IMR-90 (cell line): Measurements from ENCODE around the gene CDHR2. TPM values are rescaled to one million over a fixed set of nuclear protein-coding genes. Genes with fewer than 3 reads are reported as not detected.

Source experiments
- ATAC-seq: fragments of 200-7000 bp; cut with Tn5 transposase; 2 replicates; pipeline ENCODE4 v1.9.1; 2020; ENCODE audit warnings: low read depth, mild to moderate bottlenecking, moderate library complexity
- BruUV-seq: library from RNA; stranded (reverse); fragments of 400-500 nt; replicated peaks from 2 replicates; lab custom pipeline; 2021; lab: Mats Ljungman, UMichigan
- CTCF ChIA-PET: fragments of 300-600 bp; formaldehyde crosslinking; extraction: SDS; loops from one replicate; lab custom pipeline; 2021; ENCODE audit warnings: antibody characterized with exemption; lab: Yijun Ruan, JAX
- POLR2A ChIA-PET: fragments of 300-600 bp; sonication (Branson Sonifier 250); formaldehyde crosslinking; loops from one replicate; lab custom pipeline; 2022; ENCODE audit warnings: antibody characterized with exemption; ENCODE audit not compliant: unreplicated experiment; lab: Charles Lee
- DNase-seq: peaks from one replicate; pipeline ENCODE4 v3.0.0; 2013
- H2AFZ ChIP-seq: replicated peaks from 2 replicates; pipeline ENCODE3; 2013; ENCODE audit warnings: low read length, mild to moderate bottlenecking; ENCODE audit not compliant: poor library complexity
- H2AK5ac ChIP-seq: 2 replicates; pipeline ENCODE4 v1.6.1; 2013; ENCODE audit warnings: low read depth, low read length, inconsistent platforms
- H2AK9ac ChIP-seq: replicated peaks from 2 replicates; pipeline ENCODE3; 2013; ENCODE audit warnings: mild to moderate bottlenecking, low read depth, low read length, moderate library complexity; ENCODE audit not compliant: poor library complexity
- H2BK120ac ChIP-seq: 2 replicates; pipeline ENCODE4 v1.6.1; 2013; ENCODE audit warnings: low read depth, low read length, inconsistent platforms
- H2BK15ac ChIP-seq: 3 replicates; pipeline ENCODE4 v1.6.1; 2013; ENCODE audit warnings: low read depth, low read length, inconsistent platforms
- H2BK20ac ChIP-seq: 2 replicates; pipeline ENCODE4 v1.6.1; 2013; ENCODE audit warnings: low read depth, mild to moderate bottlenecking, inconsistent platforms, low read length, moderate library complexity
- H2BK5ac ChIP-seq: 2 replicates; pipeline ENCODE4 v1.6.1; 2013; ENCODE audit warnings: mild to moderate bottlenecking, low read depth, low read length, inconsistent platforms; ENCODE audit not compliant: poor library complexity, severe bottlenecking
- H3K14ac ChIP-seq: replicated peaks from 2 replicates; pipeline ENCODE4 v1.6.1; 2013; ENCODE audit warnings: low read depth, low read length, inconsistent platforms
- H3K18ac ChIP-seq: 2 replicates; pipeline ENCODE4 v1.6.1; 2013; ENCODE audit warnings: low read depth, low read length, control low read depth
- H3K23ac ChIP-seq: 2 replicates; pipeline ENCODE4 v1.6.1; 2013; ENCODE audit warnings: low read depth, low read length, inconsistent platforms
- H3K27ac ChIP-seq: 2 replicates; pipeline ENCODE4 v1.5.1; 2013; ENCODE audit warnings: mild to moderate bottlenecking, control low read depth, low read length; ENCODE audit not compliant: insufficient read depth
- H3K27me3 ChIP-seq: 2 replicates; pipeline ENCODE4 v1.6.1; 2013; ENCODE audit warnings: low read length; ENCODE audit not compliant: control insufficient read depth, insufficient read depth
- H3K36me3 ChIP-seq: 2 replicates; pipeline ENCODE4 v1.6.1; 2013; ENCODE audit warnings: low read length, mixed read lengths; ENCODE audit not compliant: control insufficient read depth, insufficient read depth
- H3K4ac ChIP-seq: 2 replicates; pipeline ENCODE4 v1.6.1; 2013; ENCODE audit warnings: low read depth, low read length, inconsistent platforms
- H3K4me1 ChIP-seq: 2 replicates; pipeline ENCODE4 v1.6.1; 2013; ENCODE audit warnings: low read length, mixed read lengths; ENCODE audit not compliant: control insufficient read depth, insufficient read depth
- H3K4me2 ChIP-seq: 2 replicates; pipeline ENCODE4 v1.6.1; 2013; ENCODE audit warnings: low read depth, mild to moderate bottlenecking, control low read depth, low read length, moderate library complexity
- H3K4me3 ChIP-seq: 2 replicates; pipeline ENCODE4 v1.5.1; 2013; ENCODE audit warnings: low read depth, mild to moderate bottlenecking, control low read depth, low read length, moderate library complexity; ENCODE audit not compliant: insufficient read depth
- H3K56ac ChIP-seq: 2 replicates; pipeline ENCODE4 v1.6.1; 2013; ENCODE audit warnings: low read length, inconsistent platforms; ENCODE audit not compliant: insufficient read depth; ENCODE audit errors: extremely low read depth
- H3K79me1 ChIP-seq, 2 experiments: 2 replicates each; pipeline ENCODE4 v1.6.1; 2013; ENCODE audit warnings: low read length in 2 of 2, inconsistent platforms in 1 of 2, low read depth in 1 of 2
- H3K9ac ChIP-seq: 2 replicates; pipeline ENCODE4 v1.6.1; 2013; ENCODE audit warnings: low read depth, low read length, control low read depth
- H3K9me1 ChIP-seq: 2 replicates; pipeline ENCODE4 v1.6.1; 2013; ENCODE audit warnings: low read length, inconsistent platforms; ENCODE audit not compliant: insufficient read depth
- H3K9me3 ChIP-seq: 2 replicates; pipeline ENCODE4 v1.6.1; 2013; ENCODE audit warnings: low read length; ENCODE audit not compliant: control insufficient read depth, insufficient read depth
- H4K20me1 ChIP-seq: 2 replicates; pipeline ENCODE4 v1.6.1; 2013; ENCODE audit warnings: low read length, inconsistent platforms; ENCODE audit not compliant: insufficient read depth
- H4K5ac ChIP-seq: 2 replicates; pipeline ENCODE4 v1.6.1; 2013; ENCODE audit warnings: mild to moderate bottlenecking, low read depth, low read length, control low read depth
- H4K8ac ChIP-seq, 2 experiments: 2 replicates each; pipeline ENCODE4 v1.6.1; 2013; ENCODE audit warnings: low read depth in 2 of 2, low read length in 2 of 2, control low read depth in 1 of 2, inconsistent platforms in 1 of 2
- H4K91ac ChIP-seq: 2 replicates; pipeline ENCODE4 v1.6.1; 2013; ENCODE audit warnings: low read depth, low read length, inconsistent platforms; ENCODE audit not compliant: insufficient read depth
- CEBPB ChIP-seq: IDR thresholded peaks from 2 replicates; pipeline ENCODE4 v1.6.1; 2012; ENCODE audit warnings: low read depth, low read length, improper control_type of control experiment
- CHD1 ChIP-seq: IDR thresholded peaks from 2 replicates; pipeline ENCODE4 v1.6.1; 2012; ENCODE audit warnings: low read depth, low read length, improper control_type of control experiment
- FOS ChIP-seq: fragments of 150-350 bp; IDR thresholded peaks from 2 replicates; pipeline ENCODE4 v1.6.1; 2016; ENCODE audit warnings: low read depth, low read length
- MAZ ChIP-seq: IDR thresholded peaks from 2 replicates; pipeline ENCODE4 v1.6.1; 2012; ENCODE audit warnings: low read depth, mild to moderate bottlenecking, low read length, improper control_type of control experiment, moderate library complexity, borderline replicate concordance
- MXI1 ChIP-seq: IDR thresholded peaks from 2 replicates; pipeline ENCODE4 v1.6.1; 2012; ENCODE audit warnings: low read depth, mild to moderate bottlenecking, low read length, moderate library complexity, borderline replicate concordance
- NFE2L2 ChIP-seq: fragments of 150-350 bp; IDR thresholded peaks from 2 replicates; pipeline ENCODE4 v1.6.1; 2016; ENCODE audit warnings: low read depth, mild to moderate bottlenecking, low read length
- POLR2A ChIP-seq: IDR thresholded peaks from 2 replicates; pipeline ENCODE4 v1.6.1; 2012; ENCODE audit warnings: mild to moderate bottlenecking, low read depth, low read length
- RAD21 ChIP-seq: IDR thresholded peaks from 2 replicates; pipeline ENCODE4 v1.6.1; 2012; ENCODE audit warnings: low read length, improper control_type of control experiment
- RCOR1 ChIP-seq: IDR thresholded peaks from 2 replicates; pipeline ENCODE4 v1.6.1; 2012; ENCODE audit warnings: mild to moderate bottlenecking, low read length, improper control_type of control experiment; ENCODE audit not compliant: insufficient replicate concordance
- RFX5 ChIP-seq: IDR thresholded peaks from 2 replicates; pipeline ENCODE4 v1.8.0; 2012; ENCODE audit warnings: low read depth, mild to moderate bottlenecking, low read length, moderate library complexity
- SMC3 ChIP-seq: fragments of 150-350 bp; IDR thresholded peaks from 2 replicates; pipeline ENCODE4 v1.6.1; 2016; ENCODE audit warnings: low read depth, mild to moderate bottlenecking, antibody characterized with exemption, low read length, moderate library complexity
- WGBS, 2 experiments: methylation state at CpG; one replicate each; pipeline versions ENCODE4 v1.1.5 to v1.1.7; 2013; ENCODE audit warnings: missing lambda C conversion rate in 2 of 2; ENCODE audit not compliant: insufficient read length in 1 of 2; ENCODE audit errors: extremely low coverage in 2 of 2; 5-methylcytosine and 5-hydroxymethylcytosine counted together
- dilution Hi-C: fragments of 300-500 bp; cut with HindIII; formaldehyde crosslinking; loops from one replicate; pipeline ENCODE4 v1.14.3; 2018; ENCODE audit warnings: low sequenced_read_pairs; ENCODE audit not compliant: unreplicated experiment
- in situ Hi-C: fragments of 300-500 bp; cut with MboI; formaldehyde crosslinking; loops from 3 replicates; pipeline ENCODE4 v1.14.3; 2019; ENCODE audit warnings: low sequenced_read_pairs, inconsistent platforms, mixed read lengths
- intact Hi-C: fragments of 100-400 bp; cut with micrococcal nuclease; formaldehyde crosslinking; loops from 2 replicates; pipeline ENCODE4 v1.10.0; 2022
- polyA plus RNA-seq, 3 experiments: library from polyadenylated mRNA; depleted of rRNA; stranded (reverse); fragments of >200 nt; gene quantifications; 2 replicates each; pipeline ENCODE4 v1.2.3, GENCODE V29; 2012; ENCODE audit warnings: low replicate concordance in 1 of 3
- total RNA-seq: library from RNA; depleted of rRNA; stranded (reverse); fragments of >200 nt; gene quantifications from 2 replicates; pipeline ENCODE4 v1.2.3, GENCODE V29; 2012
- TF ChIP-seq, protein P1 (sequence below): fragments of 150-350 bp; IDR thresholded peaks from 2 replicates; pipeline ENCODE4 v1.6.1; 2016; ENCODE audit warnings: low read depth, mild to moderate bottlenecking, low read length, moderate library complexity, borderline replicate concordance
- TF ChIP-seq, protein P2 (sequence below): fragments of 150-350 bp; IDR thresholded peaks from 2 replicates; pipeline ENCODE4 v1.6.1; 2017; ENCODE audit warnings: mild to moderate bottlenecking, antibody characterized with exemption, low read length, low read depth
- TF ChIP-seq, protein P3 (sequence below): conservative IDR thresholded peaks from 2 replicates; pipeline ENCODE4 v1.5.1; 2012; ENCODE audit warnings: mild to moderate bottlenecking, low read depth, low read length, improper control_type of control experiment

The CDHR2 gene
- total and polyA plus RNA-seq, 2 of the 4 experiments (the other 2 are of a cell fraction) = not detected

DNA sequence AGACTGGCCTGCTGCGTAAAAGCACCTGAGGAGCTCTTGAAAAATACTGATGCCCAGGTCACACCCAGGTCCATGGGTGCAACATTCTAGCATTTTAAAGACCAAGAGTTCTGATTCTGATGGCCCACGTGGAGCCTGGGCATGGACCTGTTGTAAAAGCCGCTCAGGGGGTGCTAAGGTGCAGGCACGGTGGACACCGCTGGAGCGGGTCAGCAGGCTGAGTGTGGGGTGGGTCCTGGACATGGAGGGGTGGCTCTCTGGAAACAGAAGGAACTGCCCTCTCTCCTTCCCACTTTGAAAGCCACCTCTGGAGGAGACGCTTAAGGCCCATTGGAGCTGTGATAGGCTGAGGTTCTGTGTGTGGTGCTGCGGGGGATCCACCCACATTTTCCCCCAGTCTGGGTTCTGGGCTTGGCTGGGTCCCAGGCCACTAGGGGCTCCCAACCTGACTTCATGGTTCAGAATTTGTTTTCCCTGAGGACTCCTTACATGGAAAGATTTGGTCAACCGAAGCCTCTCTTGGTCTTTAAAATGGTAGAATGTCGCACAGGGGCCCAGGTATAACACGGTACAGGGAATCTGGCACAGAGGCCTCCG lies 44.2 kb downstream of the CDHR2 start:
- intact Hi-C loops (no loop called here), dilution Hi-C loops (no loop called here), in situ Hi-C loops (no loop called here)
- H3K36me3 ChIP-seq = no peaks in the 10 kb centered on the region; the same call in 1 of the 2 replicates
- no peak overlapping the region for H3K56ac ChIP-seq
- no peaks in the 10 kb centered on the region for H3K9me3 ChIP-seq
- H3K27me3 ChIP-seq = no peaks in the 10 kb centered on the region
- peaks cover 2% of the 10 kb centered on the region for H3K9me1 ChIP-seq
- H3K27ac ChIP-seq = no peak overlapping the region
- no peak overlapping the region for H3K9ac ChIP-seq
- H2BK15ac ChIP-seq = no peak overlapping the region
- no peak overlapping the region for H2BK5ac ChIP-seq
- H4K8ac ChIP-seq = no peak overlapping the region
- H2BK120ac ChIP-seq = no peak overlapping the region
- BruUV-seq = no TSS peak
- no peak overlapping the region for H3K23ac ChIP-seq
- H4K91ac ChIP-seq = no peak overlapping the region
- H2AK5ac ChIP-seq = no peak overlapping the region
- no peak overlapping the region for H2BK20ac ChIP-seq
- no peak overlapping the region for H3K4me2 ChIP-seq
- ChIA-PET CTCF (no interaction called here), POLR2A (no interaction called here)
- no peak overlapping the region for H3K4ac ChIP-seq
- no peak for ATAC-seq
- TF ChIP-seq CHD1 = no peak
- no peak for TF ChIP-seq FOS
- TF ChIP-seq RCOR1 = no peak
- TF ChIP-seq, protein P1, sequence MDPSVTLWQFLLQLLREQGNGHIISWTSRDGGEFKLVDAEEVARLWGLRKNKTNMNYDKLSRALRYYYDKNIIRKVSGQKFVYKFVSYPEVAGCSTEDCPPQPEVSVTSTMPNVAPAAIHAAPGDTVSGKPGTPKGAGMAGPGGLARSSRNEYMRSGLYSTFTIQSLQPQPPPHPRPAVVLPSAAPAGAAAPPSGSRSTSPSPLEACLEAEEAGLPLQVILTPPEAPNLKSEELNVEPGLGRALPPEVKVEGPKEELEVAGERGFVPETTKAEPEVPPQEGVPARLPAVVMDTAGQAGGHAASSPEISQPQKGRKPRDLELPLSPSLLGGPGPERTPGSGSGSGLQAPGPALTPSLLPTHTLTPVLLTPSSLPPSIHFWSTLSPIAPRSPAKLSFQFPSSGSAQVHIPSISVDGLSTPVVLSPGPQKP = no peak
- TF ChIP-seq MAZ = no peak
- TF ChIP-seq, protein P2, sequence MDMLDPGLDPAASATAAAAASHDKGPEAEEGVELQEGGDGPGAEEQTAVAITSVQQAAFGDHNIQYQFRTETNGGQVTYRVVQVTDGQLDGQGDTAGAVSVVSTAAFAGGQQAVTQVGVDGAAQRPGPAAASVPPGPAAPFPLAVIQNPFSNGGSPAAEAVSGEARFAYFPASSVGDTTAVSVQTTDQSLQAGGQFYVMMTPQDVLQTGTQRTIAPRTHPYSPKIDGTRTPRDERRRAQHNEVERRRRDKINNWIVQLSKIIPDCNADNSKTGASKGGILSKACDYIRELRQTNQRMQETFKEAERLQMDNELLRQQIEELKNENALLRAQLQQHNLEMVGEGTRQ = no peak
- no peak for TF ChIP-seq POLR2A
- no peak for TF ChIP-seq RAD21
- TF ChIP-seq RFX5 = no peak
- TF ChIP-seq MXI1 = no peak
- TF ChIP-seq, protein P3, sequence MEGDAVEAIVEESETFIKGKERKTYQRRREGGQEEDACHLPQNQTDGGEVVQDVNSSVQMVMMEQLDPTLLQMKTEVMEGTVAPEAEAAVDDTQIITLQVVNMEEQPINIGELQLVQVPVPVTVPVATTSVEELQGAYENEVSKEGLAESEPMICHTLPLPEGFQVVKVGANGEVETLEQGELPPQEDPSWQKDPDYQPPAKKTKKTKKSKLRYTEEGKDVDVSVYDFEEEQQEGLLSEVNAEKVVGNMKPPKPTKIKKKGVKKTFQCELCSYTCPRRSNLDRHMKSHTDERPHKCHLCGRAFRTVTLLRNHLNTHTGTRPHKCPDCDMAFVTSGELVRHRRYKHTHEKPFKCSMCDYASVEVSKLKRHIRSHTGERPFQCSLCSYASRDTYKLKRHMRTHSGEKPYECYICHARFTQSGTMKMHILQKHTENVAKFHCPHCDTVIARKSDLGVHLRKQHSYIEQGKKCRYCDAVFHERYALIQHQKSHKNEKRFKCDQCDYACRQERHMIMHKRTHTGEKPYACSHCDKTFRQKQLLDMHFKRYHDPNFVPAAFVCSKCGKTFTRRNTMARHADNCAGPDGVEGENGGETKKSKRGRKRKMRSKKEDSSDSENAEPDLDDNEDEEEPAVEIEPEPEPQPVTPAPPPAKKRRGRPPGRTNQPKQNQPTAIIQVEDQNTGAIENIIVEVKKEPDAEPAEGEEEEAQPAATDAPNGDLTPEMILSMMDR = no peak
- no peak for TF ChIP-seq NFE2L2
- no peak for TF ChIP-seq SMC3
- TF ChIP-seq CEBPB = no peak
- H3K4me1 ChIP-seq = no peaks in the 10 kb centered on the region
- no peak overlapping the region for H4K5ac ChIP-seq
- H2AK9ac ChIP-seq = no peak overlapping the region
- H3K4me3 ChIP-seq = no peak overlapping the region
- no peak for DNase-seq
- no peaks in the 10 kb centered on the region for H4K20me1 ChIP-seq
- WGBS, 2 experiments = 98% methylated on average over 5 of the region's 12 CpGs; no CpG with 5 or more reads in 1 of the 2 experiments
- H3K14ac ChIP-seq = no peak overlapping the region
- H2AFZ ChIP-seq = no peak overlapping the region
- H3K79me1 ChIP-seq = no peaks in the 10 kb centered on the region
- no peak overlapping the region for H3K18ac ChIP-seq
